Measurements from ENCODE around the gene PDK3. TPM values are rescaled to one million over a fixed set of nuclear protein-coding genes. Genes with fewer than 3 reads are reported as not detected.

Gene PDK3
- total and polyA plus RNA-seq, 2 experiments from 2014 or later: 5.8 to 7.0 TPM

- no peaks in the 10 kb centered on the region for H4K20me1 ChIP-seq (ENCODE audit: insufficient read depth)
- H3K4me3 ChIP-seq: no peak overlapping the region
- no peaks in the 10 kb centered on the region for H3K27me3 ChIP-seq (replicated peaks; ENCODE audit: insufficient read depth)
- no peak overlapping the region for H2AFZ ChIP-seq
- no peaks in the 10 kb centered on the region for H3F3A ChIP-seq (ENCODE audit: insufficient read depth)
- no peaks in the 10 kb centered on the region for H3K36me3 ChIP-seq (ENCODE audit: low read depth)
- TF ChIP-seq EZH2 (IDR thresholded peaks at IDR 0.05; ENCODE audit: insufficient read depth, poor library complexity, severe bottlenecking) (no peak), EZH2phosphoT487 (IDR thresholded peaks at IDR 0.05; ENCODE audit: insufficient read depth, low read depth) (no peak)
- no peak overlapping the region for H3K27ac ChIP-seq
- no peak overlapping the region for H3K9ac ChIP-seq
- in situ Hi-C loops (cut with MboI): no loop called here
- H3K4me2 ChIP-seq (ENCODE audit: unreplicated experiment): no peak overlapping the region
- no peaks in the 10 kb centered on the region for H3K4me1 ChIP-seq (ENCODE audit: insufficient read depth)
- no peaks in the 10 kb centered on the region for H3K79me2 ChIP-seq (ENCODE audit: insufficient read depth)
- DNase-seq: no peak
- 94 to 100% methylated on average over 2 to 3 of the region's 3 CpGs for WGBS, 2 experiments (ENCODE audit: low coverage in 1 of 2, low lambda C conversion rate in 2 of 2, missing lambda C conversion rate in 2 of 2)
- no peaks in the 10 kb centered on the region for H3K9me2 ChIP-seq (ENCODE audit: insufficient read depth)
- H3K9me3 ChIP-seq (ENCODE audit: low read depth): no peaks in the 10 kb centered on the region
Observed at GRCh38 chrX:24487571-24487970, 22.5 kb downstream of the PDK3 start.

- 89 to 98% methylated on average over 4 of the region's 4 CpGs for WGBS, 2 experiments (ENCODE audit: low coverage in 1 of 2, low lambda C conversion rate in 2 of 2, missing lambda C conversion rate in 2 of 2)
- no peaks in the 10 kb centered on the region for H4K20me1 ChIP-seq (ENCODE audit: insufficient read depth)
- H3K27ac ChIP-seq: no peak overlapping the region
- H3K9ac ChIP-seq: no peak overlapping the region
- in situ Hi-C loops (cut with MboI): no loop called here
- no peaks in the 10 kb centered on the region for H3K27me3 ChIP-seq (replicated peaks; ENCODE audit: insufficient read depth)
- H2AFZ ChIP-seq: no peak overlapping the region
- H3K79me2 ChIP-seq (ENCODE audit: insufficient read depth): no peaks in the 10 kb centered on the region
- no peak for TF ChIP-seq EZH2 (IDR thresholded peaks at IDR 0.05; ENCODE audit: insufficient read depth, poor library complexity, severe bottlenecking)
- TF ChIP-seq EZH2phosphoT487 (IDR thresholded peaks at IDR 0.05; ENCODE audit: insufficient read depth, low read depth): no peak
- DNase-seq: no peak
- H3K36me3 ChIP-seq (ENCODE audit: low read depth): no peaks in the 10 kb centered on the region
- H3F3A ChIP-seq (ENCODE audit: insufficient read depth): no peaks in the 10 kb centered on the region
- H3K9me3 ChIP-seq (ENCODE audit: low read depth): no peaks in the 10 kb centered on the region
- no peaks in the 10 kb centered on the region for H3K4me1 ChIP-seq (ENCODE audit: insufficient read depth)
- no peak overlapping the region for H3K4me3 ChIP-seq
- no peaks in the 10 kb centered on the region for H3K9me2 ChIP-seq (ENCODE audit: insufficient read depth)
- H3K4me2 ChIP-seq (ENCODE audit: unreplicated experiment): no peak overlapping the region
Observed at GRCh38 chrX:24491741-24492140, 26.7 kb downstream of the PDK3 start.

GRCh38 chrX:24493740-24494581 is 28.9 kb downstream of the PDK3 start:
- no peaks in the 10 kb centered on the region for H3K27me3 ChIP-seq (replicated peaks; ENCODE audit: insufficient read depth)
- H3K27ac ChIP-seq: no peak overlapping the region
- in situ Hi-C loops (cut with MboI): no loop called here
- H3K79me2 ChIP-seq (ENCODE audit: insufficient read depth): no peaks in the 10 kb centered on the region
- no peaks in the 10 kb centered on the region for H3K36me3 ChIP-seq (ENCODE audit: low read depth)
- no peak overlapping the region for H3K4me2 ChIP-seq (ENCODE audit: unreplicated experiment)
- H3K9me2 ChIP-seq (ENCODE audit: insufficient read depth): no peaks in the 10 kb centered on the region
- H3K4me1 ChIP-seq (ENCODE audit: insufficient read depth): no peaks in the 10 kb centered on the region
- 49 to 54% methylated on average over 5 to 6 of the region's 6 CpGs for WGBS, 2 experiments (ENCODE audit: low coverage in 1 of 2, low lambda C conversion rate in 2 of 2, missing lambda C conversion rate in 2 of 2)
- no peak for DNase-seq
- H4K20me1 ChIP-seq (ENCODE audit: insufficient read depth): no peaks in the 10 kb centered on the region
- no peak overlapping the region for H3K4me3 ChIP-seq
- TF ChIP-seq EZH2phosphoT487 (IDR thresholded peaks at IDR 0.05; ENCODE audit: insufficient read depth, low read depth) (no peak), EZH2 (IDR thresholded peaks at IDR 0.05; ENCODE audit: insufficient read depth, poor library complexity, severe bottlenecking) (no peak)
- H2AFZ ChIP-seq: no peak overlapping the region
- H3K9me3 ChIP-seq (ENCODE audit: low read depth): no peaks in the 10 kb centered on the region
- H3F3A ChIP-seq (ENCODE audit: insufficient read depth): no peaks in the 10 kb centered on the region
- no peak overlapping the region for H3K9ac ChIP-seq

DNA sequence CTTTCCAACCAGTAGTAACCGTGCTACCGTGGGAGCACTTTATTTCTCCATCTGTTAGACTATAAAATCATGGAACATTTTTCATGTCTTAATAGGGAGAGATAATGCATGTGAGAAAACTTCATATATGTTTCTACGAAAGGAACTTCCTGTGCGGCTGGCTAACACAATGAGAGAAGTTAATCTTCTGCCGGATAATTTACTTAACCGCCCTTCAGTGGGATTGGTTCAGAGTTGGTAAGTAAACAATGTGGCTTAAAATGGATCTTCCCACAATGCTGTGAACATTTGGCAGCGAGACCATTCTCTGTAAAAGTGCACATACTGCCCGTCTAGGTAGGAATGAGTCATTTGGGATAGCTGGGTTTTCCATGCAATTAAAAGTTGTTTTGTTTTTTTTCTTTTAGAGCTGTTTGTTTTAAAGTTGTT is 29.6 kb downstream of the PDK3 start:
- 80% methylated on average over 7 to 8 of the region's 8 CpGs for WGBS, 2 experiments (ENCODE audit: low coverage in 1 of 2, low lambda C conversion rate in 2 of 2, missing lambda C conversion rate in 2 of 2)
- no peak overlapping the region for H3K4me2 ChIP-seq (ENCODE audit: unreplicated experiment)
- H3K27ac ChIP-seq: no peak overlapping the region
- DNase-seq: peak; percentile 5
- H4K20me1 ChIP-seq (ENCODE audit: insufficient read depth): no peaks in the 10 kb centered on the region
- no peaks in the 10 kb centered on the region for H3F3A ChIP-seq (ENCODE audit: insufficient read depth)
- H3K4me1 ChIP-seq (ENCODE audit: insufficient read depth): no peaks in the 10 kb centered on the region
- H3K9me3 ChIP-seq (ENCODE audit: low read depth): no peaks in the 10 kb centered on the region
- TF ChIP-seq EZH2phosphoT487 (IDR thresholded peaks at IDR 0.05; ENCODE audit: insufficient read depth, low read depth) (no peak), EZH2 (IDR thresholded peaks at IDR 0.05; ENCODE audit: insufficient read depth, poor library complexity, severe bottlenecking) (no peak)
- no peak overlapping the region for H3K4me3 ChIP-seq
- H3K9ac ChIP-seq: no peak overlapping the region
- no peaks in the 10 kb centered on the region for H3K27me3 ChIP-seq (replicated peaks; ENCODE audit: insufficient read depth)
- in situ Hi-C loops (cut with MboI): no loop called here
- H3K9me2 ChIP-seq (ENCODE audit: insufficient read depth): no peaks in the 10 kb centered on the region
- no peaks in the 10 kb centered on the region for H3K79me2 ChIP-seq (ENCODE audit: insufficient read depth)
- no peaks in the 10 kb centered on the region for H3K36me3 ChIP-seq (ENCODE audit: low read depth)
- no peak overlapping the region for H2AFZ ChIP-seq

Data from GM23248 (cell line).